Measurements from ENCODE around the gene SPATA6.
A peak's percentile ranks its signal among the peaks of the same experiment; 100 is the strongest.
"Not testable (repeated sequence)": the region's sequence is repeated elsewhere in the genome, so short reads cannot be mapped to it uniquely, and the experiment has no call there.

Gene SPATA6

GRCh38 chr1:48338257-48338656 lies 133.7 kb downstream of the SPATA6 start:
- no peak for DNase-seq

GRCh38 chr1:48333316-48333715 lies 138.7 kb downstream of the SPATA6 start:
- no peak for DNase-seq

- DNase-seq, result no peak
Measured at GRCh38 chr1:48332115-48332514, 139.9 kb downstream of the SPATA6 start.

GRCh38 chr1:48329905-48330304 lies 142.1 kb downstream of the SPATA6 start:
- no peak for DNase-seq

GRCh38 chr1:48329486-48329885 lies 142.5 kb downstream of the SPATA6 start:
- DNase-seq, result no peak

- DNase-seq, result not testable (repeated sequence)
Measured at GRCh38 chr1:48311829-48312228, 160.2 kb downstream of the SPATA6 start.

GRCh38 chr1:48309564-48310082 lies 162.4 kb downstream of the SPATA6 start:
- DNase-seq, result no peak

GRCh38 chr1:48302652-48303051 lies 169.4 kb downstream of the SPATA6 start:
- DNase-seq, result no peak

- no peak for DNase-seq
Measured at GRCh38 chr1:48294656-48295055, 177.3 kb downstream of the SPATA6 start.

- not testable (repeated sequence) for DNase-seq
Measured at GRCh38 chr1:48294094-48294493, 177.9 kb downstream of the SPATA6 start.

GRCh38 chr1:48292706-48293105 lies 179.3 kb downstream of the SPATA6 start:
- no peak for DNase-seq

- no peak for DNase-seq
Measured at GRCh38 chr1:48291421-48291820, 180.6 kb downstream of the SPATA6 start.

- no peak for DNase-seq
Measured at GRCh38 chr1:48285525-48285924, 186.5 kb downstream of the SPATA6 start.

GRCh38 chr1:48284696-48285420 lies 187.1 kb downstream of the SPATA6 start:
- not testable (repeated sequence) for DNase-seq

- not testable (repeated sequence) for DNase-seq
Measured at GRCh38 chr1:48282329-48282728, 189.7 kb downstream of the SPATA6 start.

- DNase-seq, result not testable (repeated sequence)
Measured at GRCh38 chr1:48277437-48277836, 194.6 kb downstream of the SPATA6 start.

GRCh38 chr1:48266576-48266975 lies 205.4 kb downstream of the SPATA6 start:
- no peak for DNase-seq

- no peak for DNase-seq
Measured at GRCh38 chr1:48263041-48263440, 209.0 kb downstream of the SPATA6 start.

- DNase-seq, result no peak
Measured at GRCh38 chr1:48261881-48262400, 210.1 kb downstream of the SPATA6 start.

GRCh38 chr1:48258106-48258505 lies 213.9 kb downstream of the SPATA6 start:
- DNase-seq, result no peak

GRCh38 chr1:48254254-48254653 lies 217.8 kb downstream of the SPATA6 start:
- no peak for DNase-seq

GRCh38 chr1:48251821-48252220 lies 220.2 kb downstream of the SPATA6 start:
- DNase-seq, result no peak

- no peak for DNase-seq
Measured at GRCh38 chr1:48251323-48251722, 220.7 kb downstream of the SPATA6 start.

GRCh38 chr1:48250572-48250971 lies 221.4 kb downstream of the SPATA6 start:
- DNase-seq, result no peak

GRCh38 chr1:48249868-48250267 lies 222.1 kb downstream of the SPATA6 start:
- DNase-seq, result peak in 1 of 2 experiments; percentile 13
